Measurements from ENCODE around the gene MAOA. TPM values are rescaled to one million over a fixed set of nuclear protein-coding genes. Genes with fewer than 3 reads are reported as not detected.

MAOA gene
- polyA plus RNA-seq, 1 donor from 2014 or later = 1.3 TPM

DNA sequence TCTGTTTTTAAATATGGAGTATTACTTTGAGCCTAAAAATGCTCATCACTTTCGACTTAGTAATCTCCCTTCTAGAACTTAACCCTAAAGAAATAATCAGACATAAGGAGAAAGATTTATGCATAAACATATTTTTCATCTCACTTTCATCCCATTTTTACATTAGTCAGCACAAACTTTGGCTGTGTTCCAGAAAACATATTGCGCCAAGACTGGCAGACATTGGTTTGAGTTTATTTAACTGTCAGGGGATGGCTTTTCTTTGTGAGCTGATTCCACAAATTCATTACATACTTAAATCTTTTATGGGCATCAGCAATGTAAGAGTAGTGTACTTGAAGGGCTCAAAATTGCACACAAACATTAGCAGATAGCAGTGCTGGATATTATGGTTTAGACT lies 23.7 kb downstream of the MAOA start:
- Histone ChIP-seq H3F3A (ENCODE audit: insufficient read depth, low read length, poor library complexity, severe bottlenecking) (no peaks in the 10 kb centered on the region), H2AFZ (ENCODE audit: low read depth, low read length) (no peak overlapping the region), H3K4me3 (ENCODE audit: low read length) (no peak overlapping the region), H3K79me2 (replicated peaks; ENCODE audit: insufficient read depth, low read length) (no peaks in the 10 kb centered on the region), H3K36me3 (ENCODE audit: insufficient read depth, low read length) (no peaks in the 10 kb centered on the region), H3K9me3 (ENCODE audit: low read length) (no peaks in the 10 kb centered on the region), H3K27me3 (ENCODE audit: insufficient read depth, low read depth, low read length) (no peaks in the 10 kb centered on the region), H3K27ac (ENCODE audit: low read length) (no peak overlapping the region), H3K4me2 (ENCODE audit: low read length) (no peak overlapping the region), H3K9me2 (ENCODE audit: insufficient read depth, low read length) (no peaks in the 10 kb centered on the region), H4K20me1 (ENCODE audit: insufficient read depth) (no peaks in the 10 kb centered on the region), H3K9ac (ENCODE audit: low read length) (no peak overlapping the region)
- TF ChIP-seq EZH2 (IDR thresholded peaks at IDR 0.05; ENCODE audit: borderline replicate concordance, insufficient read depth, low read length, poor library complexity, severe bottlenecking) (no peak), MXI1 (conservative IDR thresholded peaks at IDR 0.05; ENCODE audit: poor library complexity, severe bottlenecking) (no peak), POLR2AphosphoS5 (IDR thresholded peaks at IDR 0.05) (no peak), RAD21 (conservative IDR thresholded peaks at IDR 0.05) (no peak), TAF1 (IDR thresholded peaks at IDR 0.05; ENCODE audit: low read depth) (no peak), EP300 (conservative IDR thresholded peaks at IDR 0.05; ENCODE audit: poor library complexity, severe bottlenecking) (no peak), SMC3 (conservative IDR thresholded peaks at IDR 0.05; ENCODE audit: poor library complexity) (no peak)
- TF ChIP-seq, protein P1, sequence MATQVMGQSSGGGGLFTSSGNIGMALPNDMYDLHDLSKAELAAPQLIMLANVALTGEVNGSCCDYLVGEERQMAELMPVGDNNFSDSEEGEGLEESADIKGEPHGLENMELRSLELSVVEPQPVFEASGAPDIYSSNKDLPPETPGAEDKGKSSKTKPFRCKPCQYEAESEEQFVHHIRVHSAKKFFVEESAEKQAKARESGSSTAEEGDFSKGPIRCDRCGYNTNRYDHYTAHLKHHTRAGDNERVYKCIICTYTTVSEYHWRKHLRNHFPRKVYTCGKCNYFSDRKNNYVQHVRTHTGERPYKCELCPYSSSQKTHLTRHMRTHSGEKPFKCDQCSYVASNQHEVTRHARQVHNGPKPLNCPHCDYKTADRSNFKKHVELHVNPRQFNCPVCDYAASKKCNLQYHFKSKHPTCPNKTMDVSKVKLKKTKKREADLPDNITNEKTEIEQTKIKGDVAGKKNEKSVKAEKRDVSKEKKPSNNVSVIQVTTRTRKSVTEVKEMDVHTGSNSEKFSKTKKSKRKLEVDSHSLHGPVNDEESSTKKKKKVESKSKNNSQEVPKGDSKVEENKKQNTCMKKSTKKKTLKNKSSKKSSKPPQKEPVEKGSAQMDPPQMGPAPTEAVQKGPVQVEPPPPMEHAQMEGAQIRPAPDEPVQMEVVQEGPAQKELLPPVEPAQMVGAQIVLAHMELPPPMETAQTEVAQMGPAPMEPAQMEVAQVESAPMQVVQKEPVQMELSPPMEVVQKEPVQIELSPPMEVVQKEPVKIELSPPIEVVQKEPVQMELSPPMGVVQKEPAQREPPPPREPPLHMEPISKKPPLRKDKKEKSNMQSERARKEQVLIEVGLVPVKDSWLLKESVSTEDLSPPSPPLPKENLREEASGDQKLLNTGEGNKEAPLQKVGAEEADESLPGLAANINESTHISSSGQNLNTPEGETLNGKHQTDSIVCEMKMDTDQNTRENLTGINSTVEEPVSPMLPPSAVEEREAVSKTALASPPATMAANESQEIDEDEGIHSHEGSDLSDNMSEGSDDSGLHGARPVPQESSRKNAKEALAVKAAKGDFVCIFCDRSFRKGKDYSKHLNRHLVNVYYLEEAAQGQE (IDR thresholded peaks at IDR 0.05; ENCODE audit: borderline replicate concordance) = no peak
- TF ChIP-seq, protein P2, sequence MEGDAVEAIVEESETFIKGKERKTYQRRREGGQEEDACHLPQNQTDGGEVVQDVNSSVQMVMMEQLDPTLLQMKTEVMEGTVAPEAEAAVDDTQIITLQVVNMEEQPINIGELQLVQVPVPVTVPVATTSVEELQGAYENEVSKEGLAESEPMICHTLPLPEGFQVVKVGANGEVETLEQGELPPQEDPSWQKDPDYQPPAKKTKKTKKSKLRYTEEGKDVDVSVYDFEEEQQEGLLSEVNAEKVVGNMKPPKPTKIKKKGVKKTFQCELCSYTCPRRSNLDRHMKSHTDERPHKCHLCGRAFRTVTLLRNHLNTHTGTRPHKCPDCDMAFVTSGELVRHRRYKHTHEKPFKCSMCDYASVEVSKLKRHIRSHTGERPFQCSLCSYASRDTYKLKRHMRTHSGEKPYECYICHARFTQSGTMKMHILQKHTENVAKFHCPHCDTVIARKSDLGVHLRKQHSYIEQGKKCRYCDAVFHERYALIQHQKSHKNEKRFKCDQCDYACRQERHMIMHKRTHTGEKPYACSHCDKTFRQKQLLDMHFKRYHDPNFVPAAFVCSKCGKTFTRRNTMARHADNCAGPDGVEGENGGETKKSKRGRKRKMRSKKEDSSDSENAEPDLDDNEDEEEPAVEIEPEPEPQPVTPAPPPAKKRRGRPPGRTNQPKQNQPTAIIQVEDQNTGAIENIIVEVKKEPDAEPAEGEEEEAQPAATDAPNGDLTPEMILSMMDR (IDR thresholded peaks at IDR 0.05; ENCODE audit: poor library complexity, severe bottlenecking) = no peak

DNA sequence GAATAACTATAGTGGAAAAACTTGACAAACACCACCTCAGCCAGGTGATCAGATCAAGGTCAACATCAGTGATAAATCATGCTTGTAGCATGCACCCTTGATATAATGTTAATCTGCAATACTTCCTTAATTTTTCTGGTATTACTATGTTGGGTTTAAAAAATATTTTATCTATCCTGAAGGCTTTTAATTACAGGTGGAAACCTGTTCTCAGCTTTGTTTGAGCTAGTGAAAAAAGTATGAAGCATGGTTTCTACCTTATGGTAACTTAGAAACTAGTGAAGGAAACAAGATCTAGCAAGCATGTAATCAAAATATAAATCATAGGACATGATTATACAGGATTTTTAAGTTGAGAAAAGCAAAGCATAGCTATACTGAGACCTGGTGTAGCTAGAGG lies 26.6 kb downstream of the MAOA start:
- Histone ChIP-seq H3K79me2 (replicated peaks; ENCODE audit: insufficient read depth, low read length) (no peaks in the 10 kb centered on the region), H3K4me2 (ENCODE audit: low read length) (no peak overlapping the region), H3K27me3 (ENCODE audit: insufficient read depth, low read depth, low read length) (no peaks in the 10 kb centered on the region), H3K4me3 (ENCODE audit: low read length) (no peak overlapping the region), H3K36me3 (ENCODE audit: insufficient read depth, low read length) (no peaks in the 10 kb centered on the region), H4K20me1 (ENCODE audit: insufficient read depth) (no peaks in the 10 kb centered on the region), H2AFZ (ENCODE audit: low read depth, low read length) (no peak overlapping the region), H3F3A (ENCODE audit: insufficient read depth, low read length, poor library complexity, severe bottlenecking) (no peaks in the 10 kb centered on the region), H3K9ac (ENCODE audit: low read length) (no peak overlapping the region), H3K9me3 (ENCODE audit: low read length) (no peaks in the 10 kb centered on the region), H3K9me2 (ENCODE audit: insufficient read depth, low read length) (no peaks in the 10 kb centered on the region), H3K27ac (ENCODE audit: low read length) (no peak overlapping the region)
- TF ChIP-seq SMC3 (conservative IDR thresholded peaks at IDR 0.05; ENCODE audit: poor library complexity) = no peak
- no peak for TF ChIP-seq EP300 (conservative IDR thresholded peaks at IDR 0.05; ENCODE audit: poor library complexity, severe bottlenecking)
- TF ChIP-seq, protein P2 (IDR thresholded peaks at IDR 0.05; ENCODE audit: poor library complexity, severe bottlenecking) = no peak
- TF ChIP-seq, protein P1 (IDR thresholded peaks at IDR 0.05; ENCODE audit: borderline replicate concordance) = no peak
- TF ChIP-seq MXI1 (conservative IDR thresholded peaks at IDR 0.05; ENCODE audit: poor library complexity, severe bottlenecking) = no peak
- TF ChIP-seq TAF1 (IDR thresholded peaks at IDR 0.05; ENCODE audit: low read depth) = no peak
- TF ChIP-seq POLR2AphosphoS5 (IDR thresholded peaks at IDR 0.05) = no peak
- TF ChIP-seq EZH2 (IDR thresholded peaks at IDR 0.05; ENCODE audit: borderline replicate concordance, insufficient read depth, low read length, poor library complexity, severe bottlenecking) = no peak
- TF ChIP-seq RAD21 (conservative IDR thresholded peaks at IDR 0.05) = no peak
